Measurements from ENCODE around the gene OSER1. TPM values are rescaled to one million over a fixed set of nuclear protein-coding genes. Genes with fewer than 3 reads are reported as not detected.

Gene OSER1
- total RNA-seq, 1 donor from 2014 or later: 51.8 TPM

- Mint-ChIP-seq H3K4me3 (peak overlapping the region; percentile 60), H3K9me3 (no peaks in the 10 kb centered on the region), H3K27me3 (ENCODE audit: insufficient read depth, low read depth) (no peaks in the 10 kb centered on the region), H3K27ac (no peak overlapping the region), H3K4me1 (peaks cover 26% of the 10 kb centered on the region), H3K36me3 (no peaks in the 10 kb centered on the region)
- Histone ChIP-seq H3K79me2 (ENCODE audit: low read depth) (no peaks in the 10 kb centered on the region), H3K9me3 (ENCODE audit: low read depth) (no peaks in the 10 kb centered on the region), H3K36me3 (no peaks in the 10 kb centered on the region), H3K9ac (no peak overlapping the region), H3K4me1 (peaks cover 6% of the 10 kb centered on the region), H3K27me3 (peaks cover 25% of the 10 kb centered on the region), H3F3A (ENCODE audit: low read depth) (peaks cover 4% of the 10 kb centered on the region), H3K4me3 (no peak overlapping the region), H4K20me1 (ENCODE audit: low read depth) (no peaks in the 10 kb centered on the region), H2AFZ (replicated peaks) (no peak overlapping the region), H3K27ac (no peak overlapping the region), H3K4me2 (no peak overlapping the region)
- DNase-seq (ENCODE audit: low spot score): no peak
- TF ChIP-seq EZH2 (IDR thresholded peaks at IDR 0.05) (no peak), EZH2phosphoT487 (IDR thresholded peaks at IDR 0.05) (no peak), CTCF (IDR thresholded peaks at IDR 0.05) (no peak)
These were observed 24.4 kb downstream of the OSER1 start for GRCh38 chr20:44186201-44186600.

GRCh38 chr20:44185574-44185973 lies 25.0 kb downstream of the OSER1 start:
- DNase-seq (ENCODE audit: low spot score): no peak
- H3K4me1 ChIP-seq: peaks cover 12% of the 10 kb centered on the region
- H3K27ac Mint-ChIP-seq: no peak overlapping the region
- no peak overlapping the region for H3K27ac ChIP-seq
- no peaks in the 10 kb centered on the region for H3K36me3 Mint-ChIP-seq
- H2AFZ ChIP-seq (replicated peaks): no peak overlapping the region
- H3K27me3 Mint-ChIP-seq (ENCODE audit: insufficient read depth, low read depth): no peaks in the 10 kb centered on the region
- H3K36me3 ChIP-seq: no peaks in the 10 kb centered on the region
- H3K9ac ChIP-seq: no peak overlapping the region
- peaks cover 4% of the 10 kb centered on the region for H3F3A ChIP-seq (ENCODE audit: low read depth)
- H3K4me3 ChIP-seq: no peak overlapping the region
- no peak overlapping the region for H3K4me3 Mint-ChIP-seq
- peaks cover 32% of the 10 kb centered on the region for H3K4me1 Mint-ChIP-seq
- TF ChIP-seq EZH2 (IDR thresholded peaks at IDR 0.05) (no peak), CTCF (IDR thresholded peaks at IDR 0.05) (no peak), EZH2phosphoT487 (IDR thresholded peaks at IDR 0.05) (no peak)
- H3K4me2 ChIP-seq: no peak overlapping the region
- H4K20me1 ChIP-seq (ENCODE audit: low read depth): no peaks in the 10 kb centered on the region
- H3K79me2 ChIP-seq (ENCODE audit: low read depth): no peaks in the 10 kb centered on the region
- H3K9me3 ChIP-seq (ENCODE audit: low read depth): no peaks in the 10 kb centered on the region
- H3K27me3 ChIP-seq: peaks cover 25% of the 10 kb centered on the region
- no peaks in the 10 kb centered on the region for H3K9me3 Mint-ChIP-seq

GRCh38 chr20:44183282-44183681 lies 27.3 kb downstream of the OSER1 start:
- H3K4me3 Mint-ChIP-seq: no peak overlapping the region
- no peak overlapping the region for H3K27ac ChIP-seq
- TF ChIP-seq EZH2 (IDR thresholded peaks at IDR 0.05) (no peak), CTCF (IDR thresholded peaks at IDR 0.05) (no peak), EZH2phosphoT487 (IDR thresholded peaks at IDR 0.05) (no peak)
- peaks cover 13% of the 10 kb centered on the region for H3K4me1 ChIP-seq
- H3K27me3 ChIP-seq: peaks cover 22% of the 10 kb centered on the region
- peaks cover 29% of the 10 kb centered on the region for H3K4me1 Mint-ChIP-seq
- peak; percentile 17 for DNase-seq (ENCODE audit: low spot score)
- H3K9me3 ChIP-seq (ENCODE audit: low read depth): no peaks in the 10 kb centered on the region
- no peaks in the 10 kb centered on the region for H4K20me1 ChIP-seq (ENCODE audit: low read depth)
- no peaks in the 10 kb centered on the region for H3K27me3 Mint-ChIP-seq (ENCODE audit: insufficient read depth, low read depth)
- H3K4me3 ChIP-seq: no peak overlapping the region
- no peaks in the 10 kb centered on the region for H3F3A ChIP-seq (ENCODE audit: low read depth)
- H3K9me3 Mint-ChIP-seq: no peaks in the 10 kb centered on the region
- no peak overlapping the region for H3K4me2 ChIP-seq
- no peaks in the 10 kb centered on the region for H3K36me3 ChIP-seq
- no peaks in the 10 kb centered on the region for H3K79me2 ChIP-seq (ENCODE audit: low read depth)
- H3K27ac Mint-ChIP-seq: no peak overlapping the region
- no peaks in the 10 kb centered on the region for H3K36me3 Mint-ChIP-seq
- H3K9ac ChIP-seq: no peak overlapping the region
- H2AFZ ChIP-seq (replicated peaks): no peak overlapping the region

Measured in neural progenitor cell (in vitro differentiated cells).